ACC112 (cell line): ENCODE measurements around the gene FGF2.

Source experiments
- H2AFZ ChIP-seq: fragments of 200-600 bp; sonication (generic); one replicate; pipeline ENCODE4 v1.6.0; 2017; ENCODE audit warnings: antibody characterized with exemption, low read length; ENCODE audit not compliant: unreplicated experiment
- H3K27ac ChIP-seq: fragments of 200-600 bp; sonication (generic); 2 replicates; pipeline ENCODE4 v1.5.1; 2014; ENCODE audit warnings: low read depth, mild to moderate bottlenecking, antibody characterized with exemption, low read length, moderate library complexity
- H3K27me3 ChIP-seq: fragments of 200-600 bp; sonication (generic); 2 replicates; pipeline ENCODE4 v1.6.1; 2014; ENCODE audit warnings: mild to moderate bottlenecking, antibody characterized with exemption, low read length, moderate library complexity, mixed read lengths; ENCODE audit not compliant: insufficient read depth
- H3K36me3 ChIP-seq: fragments of 200-600 bp; sonication (generic); 2 replicates; pipeline ENCODE4 v1.6.1; 2016; ENCODE audit warnings: mild to moderate bottlenecking, antibody characterized with exemption, low read length, moderate library complexity, mixed read lengths; ENCODE audit not compliant: insufficient read depth
- H3K4me1 ChIP-seq: fragments of 200-600 bp; sonication (generic); one replicate; pipeline ENCODE4 v1.6.1; 2016; ENCODE audit warnings: low read length, mixed read lengths; ENCODE audit not compliant: insufficient read depth, unreplicated experiment, control insufficient read depth
- H3K4me3 ChIP-seq: fragments of 200-600 bp; sonication (generic); 2 replicates; pipeline ENCODE4 v1.5.1; 2014; ENCODE audit warnings: mild to moderate bottlenecking, low read depth, low read length
- H3K79me2 ChIP-seq: fragments of 200-600 bp; sonication (generic); one replicate; pipeline ENCODE4 v1.6.0; 2016; ENCODE audit warnings: low read length; ENCODE audit not compliant: control insufficient read depth, unreplicated experiment, insufficient read depth

Gene FGF2

DNA sequence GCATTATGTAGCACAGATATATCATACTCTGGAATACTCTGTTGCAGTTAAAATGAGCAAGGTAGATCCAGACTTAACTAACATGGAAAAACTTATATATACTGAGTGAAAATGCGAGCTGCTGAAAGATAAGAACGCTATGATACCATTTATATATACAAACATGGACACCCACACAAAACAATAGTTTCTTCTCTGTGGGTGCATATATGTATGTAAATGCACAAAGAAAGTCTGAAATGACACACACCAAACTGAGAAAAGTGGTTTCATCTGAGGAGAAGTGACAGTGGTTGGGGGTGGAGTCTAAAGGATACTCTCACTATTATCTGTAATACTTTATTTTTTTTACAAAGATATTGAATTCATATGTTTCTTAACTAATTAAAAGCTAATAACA is 12.2 kb upstream of the FGF2 start:
- Histone ChIP-seq H3K79me2 (no peaks in the 10 kb centered on the region), H2AFZ (no peak overlapping the region), H3K4me3 (no peak overlapping the region), H3K27me3 (no peaks in the 10 kb centered on the region), H3K36me3 (no peaks in the 10 kb centered on the region), H3K4me1 (peaks cover 11% of the 10 kb centered on the region), H3K27ac (no peak overlapping the region)

DNA sequence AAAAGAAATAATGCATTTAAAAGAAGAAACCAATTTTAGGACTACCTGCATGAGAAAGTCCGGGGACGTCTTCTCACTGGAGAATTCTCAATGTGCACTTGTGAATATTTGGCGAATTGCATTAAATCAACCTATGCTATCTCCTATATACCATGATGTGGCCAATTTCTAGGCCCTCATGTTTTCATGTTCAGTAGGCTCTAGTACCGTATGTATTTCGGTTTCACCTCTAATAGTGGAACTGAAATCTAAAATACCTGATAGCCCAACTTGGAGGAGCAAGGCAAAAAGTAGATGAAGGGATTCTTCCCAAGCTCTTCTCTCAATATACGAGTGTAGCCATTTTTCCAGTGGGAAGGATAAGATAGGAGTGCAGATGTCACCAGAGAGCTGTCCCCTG is 11.4 kb upstream of the FGF2 start:
- Histone ChIP-seq H3K27me3 (no peaks in the 10 kb centered on the region), H3K27ac (no peak overlapping the region), H2AFZ (no peak overlapping the region), H3K36me3 (no peaks in the 10 kb centered on the region), H3K4me1 (peaks cover 17% of the 10 kb centered on the region), H3K4me3 (no peak overlapping the region), H3K79me2 (no peaks in the 10 kb centered on the region)

GRCh38 chr4:122816476-122816875 is 10.2 kb upstream of the FGF2 start:
- H3K36me3 ChIP-seq: no peaks in the 10 kb centered on the region
- H3K79me2 ChIP-seq: no peaks in the 10 kb centered on the region
- no peak overlapping the region for H3K4me3 ChIP-seq
- H3K4me1 ChIP-seq: peaks cover 9% of the 10 kb centered on the region
- H3K27ac ChIP-seq: no peak overlapping the region
- no peaks in the 10 kb centered on the region for H3K27me3 ChIP-seq
- H2AFZ ChIP-seq: no peak overlapping the region

DNA sequence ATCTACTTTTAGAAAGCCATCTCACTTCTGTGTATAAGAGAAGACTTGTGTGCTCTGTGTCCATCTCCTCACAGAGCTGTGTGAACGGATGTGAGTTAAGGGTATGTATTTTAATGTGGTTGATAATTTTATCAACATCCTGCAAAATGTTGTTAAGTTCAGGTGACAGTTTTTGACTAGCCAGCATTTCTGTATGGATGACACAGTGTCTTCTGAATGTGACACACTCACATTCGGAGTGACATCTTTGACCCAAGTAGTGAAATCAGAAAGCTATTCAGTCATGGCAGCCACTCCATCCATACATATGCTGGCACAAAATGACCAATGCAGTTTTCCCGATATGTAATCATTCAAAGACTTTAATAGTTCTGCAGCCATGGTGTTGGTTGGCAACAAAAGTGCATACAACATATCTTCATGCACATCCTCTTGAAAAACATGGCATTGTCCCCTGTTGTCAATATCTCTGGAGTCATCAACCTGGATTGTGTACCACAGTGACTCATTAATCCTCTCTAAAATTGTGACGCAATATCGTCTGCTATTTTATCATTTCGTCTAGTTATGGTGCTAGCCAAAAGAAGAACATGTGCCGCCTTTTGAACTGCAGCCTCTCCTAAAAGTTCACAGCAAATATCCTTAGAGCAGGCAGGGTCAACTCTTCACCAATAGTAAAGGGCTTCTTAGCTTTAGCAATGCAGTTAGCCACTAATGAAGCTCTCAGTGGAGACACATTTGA is 6.8 kb upstream of the FGF2 start:
- Histone ChIP-seq H3K27ac (no peak overlapping the region), H2AFZ (no peak overlapping the region), H3K36me3 (no peaks in the 10 kb centered on the region), H3K4me1 (peaks cover 23% of the 10 kb centered on the region), H3K79me2 (no peaks in the 10 kb centered on the region), H3K4me3 (no peak overlapping the region), H3K27me3 (no peaks in the 10 kb centered on the region)

DNA sequence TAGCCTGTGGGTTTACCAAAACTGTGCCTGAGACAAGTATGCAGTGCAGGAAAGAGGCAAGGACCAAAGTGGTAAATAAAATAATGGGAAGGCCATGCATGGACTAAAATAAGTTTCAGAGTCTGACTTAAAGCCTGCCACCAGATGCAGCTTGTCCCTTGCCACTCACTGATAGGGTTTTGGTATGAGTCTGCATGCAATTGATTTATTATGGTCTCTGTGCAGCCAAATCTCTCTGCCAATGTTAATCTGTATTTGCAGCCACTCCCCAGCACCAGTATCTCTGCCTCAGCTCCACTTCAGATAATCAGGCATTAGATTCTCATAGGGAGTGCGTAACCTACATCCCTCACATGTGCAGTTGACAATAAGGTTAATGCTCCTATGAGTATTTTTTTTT is 5.5 kb upstream of the FGF2 start:
- H3K4me3 ChIP-seq: no peak overlapping the region
- no peak overlapping the region for H3K27ac ChIP-seq
- no peaks in the 10 kb centered on the region for H3K27me3 ChIP-seq
- no peaks in the 10 kb centered on the region for H3K36me3 ChIP-seq
- peaks cover 6% of the 10 kb centered on the region for H3K79me2 ChIP-seq
- peaks cover 32% of the 10 kb centered on the region for H3K4me1 ChIP-seq
- no peak overlapping the region for H2AFZ ChIP-seq

DNA sequence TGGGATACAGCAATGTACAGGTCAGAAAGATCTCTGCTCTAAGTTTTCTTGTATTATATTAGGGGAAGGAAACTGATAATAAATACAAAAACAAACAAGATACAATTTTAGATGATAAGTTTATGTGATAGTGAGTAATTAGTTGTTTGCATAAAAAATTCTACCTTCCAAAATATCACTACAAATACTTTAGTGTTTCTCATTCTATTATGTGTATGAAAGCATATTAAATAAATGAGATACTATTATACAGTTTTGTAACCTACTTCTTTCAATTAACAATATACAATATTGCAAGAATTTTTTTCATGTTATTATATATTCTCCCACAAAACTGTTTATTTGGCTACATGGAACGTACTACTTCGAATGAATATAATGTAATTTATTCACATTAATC is 4.2 kb upstream of the FGF2 start:
- Histone ChIP-seq H3K4me3 (no peak overlapping the region), H3K79me2 (peaks cover 15% of the 10 kb centered on the region), H2AFZ (no peak overlapping the region), H3K27me3 (no peaks in the 10 kb centered on the region), H3K36me3 (no peaks in the 10 kb centered on the region), H3K27ac (no peak overlapping the region), H3K4me1 (peaks cover 32% of the 10 kb centered on the region)

GRCh38 chr4:122823476-122823875 is 3.2 kb upstream of the FGF2 start:
- Histone ChIP-seq H3K27me3 (no peaks in the 10 kb centered on the region), H3K27ac (no peak overlapping the region), H3K79me2 (peaks cover 25% of the 10 kb centered on the region), H3K36me3 (no peaks in the 10 kb centered on the region), H2AFZ (no peak overlapping the region), H3K4me1 (peaks cover 32% of the 10 kb centered on the region), H3K4me3 (no peak overlapping the region)

DNA sequence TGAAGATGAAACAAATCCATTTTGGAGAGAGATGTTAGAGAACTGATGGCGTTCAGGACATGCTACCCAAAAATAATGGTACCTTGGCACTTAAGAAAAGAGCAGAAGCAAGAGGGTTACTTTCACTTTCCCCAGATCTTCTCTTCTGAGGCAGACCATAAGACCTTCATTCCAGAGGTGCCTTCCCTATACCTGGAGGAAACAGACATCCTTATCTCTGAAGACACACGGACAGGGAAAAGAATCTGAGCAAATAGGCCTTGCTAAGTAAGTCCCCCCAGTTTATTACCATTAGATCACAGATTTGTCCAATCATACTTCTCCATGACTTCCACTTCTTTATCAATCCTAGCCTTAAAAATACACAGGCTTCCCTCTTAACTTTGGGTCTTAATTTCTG is 2.0 kb upstream of the FGF2 start:
- Histone ChIP-seq H3K27me3 (no peaks in the 10 kb centered on the region), H3K27ac (peak overlapping the region; percentile 0; the same call in 1 of the 2 replicates), H3K4me1 (peaks cover 35% of the 10 kb centered on the region), H3K79me2 (peaks cover 36% of the 10 kb centered on the region), H2AFZ (peak overlapping the region; percentile 68), H3K4me3 (peak overlapping the region; percentile 63), H3K36me3 (no peaks in the 10 kb centered on the region; the same call in 1 of the 2 replicates)

GRCh38 chr4:122826079-122826527 is 528 bp upstream of the FGF2 start:
- Histone ChIP-seq H3K27me3 (no peaks in the 10 kb centered on the region), H3K36me3 (peaks cover 5% of the 10 kb centered on the region; the same call in 1 of the 2 replicates), H3K4me1 (peaks cover 42% of the 10 kb centered on the region), H3K4me3 (peak overlapping the region; percentile 81), H3K79me2 (peaks cover 51% of the 10 kb centered on the region), H3K27ac (peak overlapping the region; percentile 89), H2AFZ (peak overlapping the region; percentile 88)

DNA sequence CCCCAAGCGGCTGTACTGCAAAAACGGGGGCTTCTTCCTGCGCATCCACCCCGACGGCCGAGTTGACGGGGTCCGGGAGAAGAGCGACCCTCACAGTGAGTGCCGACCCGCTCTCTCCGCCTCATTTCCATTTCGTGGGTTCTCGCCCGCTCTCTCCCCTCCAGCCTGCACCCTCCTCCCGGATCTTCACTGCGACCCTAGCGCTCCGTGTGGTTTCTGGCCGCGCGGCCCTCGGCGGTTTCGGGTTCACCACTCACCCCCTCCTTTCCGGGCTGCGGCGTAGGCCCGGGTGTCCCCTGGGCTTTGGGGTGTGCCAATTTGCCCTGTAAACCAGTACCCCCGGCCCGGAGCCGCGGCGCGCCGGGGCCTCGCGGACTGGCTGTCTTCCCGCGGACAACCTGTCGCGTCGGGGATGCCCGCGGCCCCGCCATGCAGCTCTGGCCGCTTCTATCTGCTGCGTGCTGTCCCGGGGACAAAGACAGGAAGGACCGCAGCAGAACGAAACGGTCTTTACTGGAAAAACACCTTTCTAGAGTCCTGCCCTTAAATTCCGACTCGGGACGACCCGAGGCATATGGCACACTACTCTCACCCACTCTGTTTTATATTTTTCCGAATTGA is 737 bp downstream of the FGF2 start:
- Histone ChIP-seq H3K4me3 (peak overlapping the region; percentile 81), H3K27me3 (no peaks in the 10 kb centered on the region), H3K4me1 (peaks cover 54% of the 10 kb centered on the region), H2AFZ (peak overlapping the region; percentile 39), H3K36me3 (peaks cover 11% of the 10 kb centered on the region; the same call in 1 of the 2 replicates), H3K79me2 (peaks cover 64% of the 10 kb centered on the region), H3K27ac (peak overlapping the region; percentile 67)
